Measurements from ENCODE around the gene SPATA9.

DNA sequence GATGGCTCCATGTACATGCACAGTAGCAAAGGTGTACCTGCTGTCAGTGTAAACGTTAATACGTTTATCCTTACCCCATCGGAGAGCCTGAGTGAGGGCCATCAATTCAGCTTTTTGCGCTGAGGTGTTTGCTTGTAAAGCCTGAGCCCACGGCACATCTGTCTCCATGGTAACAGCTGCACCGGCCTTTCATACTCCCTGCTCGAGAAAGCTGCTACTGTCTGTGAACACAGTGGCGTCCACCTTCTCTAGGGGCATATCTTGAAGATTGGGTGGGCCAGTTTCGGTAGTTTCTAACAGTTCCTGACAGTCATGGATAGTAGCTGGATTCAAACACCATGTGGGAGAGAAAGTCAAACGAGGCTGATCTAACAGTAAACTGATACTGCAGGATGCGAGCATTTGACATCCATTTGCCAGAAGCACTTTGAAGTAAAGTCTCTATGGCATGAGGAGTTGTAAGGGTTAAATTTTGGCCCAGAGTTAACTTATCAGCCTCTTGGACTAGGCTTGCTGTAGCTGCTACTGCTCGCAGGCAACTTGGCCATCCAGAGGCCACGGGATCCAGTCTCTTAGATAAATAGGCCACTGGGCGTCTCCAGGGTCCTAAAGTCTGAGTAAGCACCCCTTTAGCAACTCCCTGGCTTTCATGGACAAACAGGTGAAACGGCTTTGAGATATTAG, 27.3 kb upstream of the SPATA9 start:
- TF ChIP-seq, protein P1, sequence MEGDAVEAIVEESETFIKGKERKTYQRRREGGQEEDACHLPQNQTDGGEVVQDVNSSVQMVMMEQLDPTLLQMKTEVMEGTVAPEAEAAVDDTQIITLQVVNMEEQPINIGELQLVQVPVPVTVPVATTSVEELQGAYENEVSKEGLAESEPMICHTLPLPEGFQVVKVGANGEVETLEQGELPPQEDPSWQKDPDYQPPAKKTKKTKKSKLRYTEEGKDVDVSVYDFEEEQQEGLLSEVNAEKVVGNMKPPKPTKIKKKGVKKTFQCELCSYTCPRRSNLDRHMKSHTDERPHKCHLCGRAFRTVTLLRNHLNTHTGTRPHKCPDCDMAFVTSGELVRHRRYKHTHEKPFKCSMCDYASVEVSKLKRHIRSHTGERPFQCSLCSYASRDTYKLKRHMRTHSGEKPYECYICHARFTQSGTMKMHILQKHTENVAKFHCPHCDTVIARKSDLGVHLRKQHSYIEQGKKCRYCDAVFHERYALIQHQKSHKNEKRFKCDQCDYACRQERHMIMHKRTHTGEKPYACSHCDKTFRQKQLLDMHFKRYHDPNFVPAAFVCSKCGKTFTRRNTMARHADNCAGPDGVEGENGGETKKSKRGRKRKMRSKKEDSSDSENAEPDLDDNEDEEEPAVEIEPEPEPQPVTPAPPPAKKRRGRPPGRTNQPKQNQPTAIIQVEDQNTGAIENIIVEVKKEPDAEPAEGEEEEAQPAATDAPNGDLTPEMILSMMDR (IDR thresholded peaks at IDR 0.05): no peak
- no peak for TF ChIP-seq EP300 (IDR thresholded peaks at IDR 0.05)

Measured in upper lobe of left lung (tissue), 4 donors.